DND-41 (cell line): Measurements from ENCODE around the gene PDIK1L.

ENCODE experiments used
- ATAC-seq: fragments of 200-7000 bp; cut with Tn5 transposase; 3 replicates; pipeline ENCODE4 v1.9.1; 2021; ENCODE audit warnings: low read depth; ENCODE audit not compliant: insufficient read depth
- DNase-seq: peaks from one replicate; pipeline ENCODE4 v3.0.0-alpha.2; 2020
- H2AFZ ChIP-seq: 2 replicates; pipeline ENCODE4 v1.6.0; 2012; ENCODE audit warnings: low read depth, low read length
- H3K27ac ChIP-seq: 2 replicates; pipeline ENCODE4 v1.5.1; 2012; ENCODE audit warnings: low read length, inconsistent platforms
- H3K27me3 ChIP-seq: fragments of 200-600 bp; sonication (generic); 2 replicates; pipeline ENCODE4 v1.6.0; 2012; ENCODE audit warnings: low read length, mild to moderate bottlenecking, inconsistent platforms; ENCODE audit not compliant: insufficient read depth, poor library complexity
- H3K36me3 ChIP-seq: 2 replicates; pipeline ENCODE4 v1.5.1; 2012; ENCODE audit warnings: low read length, inconsistent platforms; ENCODE audit not compliant: insufficient read depth
- H3K4me1 ChIP-seq: 2 replicates; pipeline ENCODE4 v1.5.1; 2012; ENCODE audit warnings: mild to moderate bottlenecking, low read length; ENCODE audit not compliant: insufficient read depth
- H3K4me2 ChIP-seq: 2 replicates; pipeline ENCODE4 v1.6.0; 2012; ENCODE audit warnings: mild to moderate bottlenecking, moderate library complexity, low read length, inconsistent platforms; ENCODE audit not compliant: insufficient read depth
- H3K4me3 ChIP-seq, 2 experiments: fragments of 200-600 bp in 1 of 2; shearing (Covaris generic) in 1 of 2; 2 replicates each; pipeline ENCODE4 v1.5.1; 2012 to 2016; ENCODE audit warnings: inconsistent platforms in 2 of 2, low read length in 2 of 2, mild to moderate bottlenecking in 2 of 2, low read depth in 1 of 2, moderate library complexity in 1 of 2
- H3K79me2 ChIP-seq: 2 replicates; pipeline ENCODE4 v1.6.0; 2012; ENCODE audit warnings: low read length, inconsistent platforms; ENCODE audit not compliant: insufficient read depth
- H3K9ac ChIP-seq: 2 replicates; pipeline ENCODE4 v1.6.0; 2012; ENCODE audit warnings: low read depth, mild to moderate bottlenecking, inconsistent platforms, low read length, moderate library complexity
- H3K9me3 ChIP-seq: 2 replicates; pipeline ENCODE4 v1.5.1; 2012; ENCODE audit warnings: low read length, moderate library complexity, mild to moderate bottlenecking, inconsistent platforms; ENCODE audit not compliant: insufficient read depth, severe bottlenecking
- H4K20me1 ChIP-seq: 2 replicates; pipeline ENCODE4 v1.6.0; 2012; ENCODE audit warnings: low read length; ENCODE audit not compliant: insufficient read depth
- EZH2 ChIP-seq: IDR thresholded peaks from 3 replicates; pipeline ENCODE4 v1.6.1; 2012; ENCODE audit warnings: borderline replicate concordance, low read depth, mild to moderate bottlenecking, moderate library complexity, low read length, inconsistent platforms; ENCODE audit not compliant: severe bottlenecking
- TF ChIP-seq, protein P1 (sequence below): IDR thresholded peaks from 2 replicates; pipeline ENCODE4 v1.5.1; 2012; ENCODE audit warnings: borderline replicate concordance, low read length, moderate library complexity, mild to moderate bottlenecking; ENCODE audit not compliant: poor library complexity, severe bottlenecking; ENCODE audit errors: extremely low read depth

PDIK1L gene

GRCh38 chr1:26145960-26146294, 34.3 kb downstream of the PDIK1L start:
- Histone ChIP-seq H3K27me3 (peaks cover 9% of the 10 kb centered on the region), H3K9me3 (no peaks in the 10 kb centered on the region), H4K20me1 (no peaks in the 10 kb centered on the region), H3K27ac (no peak overlapping the region), H3K4me2 (no peak overlapping the region), H3K36me3 (no peaks in the 10 kb centered on the region), H3K4me3 (no peak overlapping the region), H3K79me2 (no peaks in the 10 kb centered on the region), H3K9ac (no peak overlapping the region), H3K4me1 (peaks cover 3% of the 10 kb centered on the region; the same call in 1 of the 2 replicates), H2AFZ (no peak overlapping the region)
- no peak for TF ChIP-seq EZH2
- TF ChIP-seq, protein P1, sequence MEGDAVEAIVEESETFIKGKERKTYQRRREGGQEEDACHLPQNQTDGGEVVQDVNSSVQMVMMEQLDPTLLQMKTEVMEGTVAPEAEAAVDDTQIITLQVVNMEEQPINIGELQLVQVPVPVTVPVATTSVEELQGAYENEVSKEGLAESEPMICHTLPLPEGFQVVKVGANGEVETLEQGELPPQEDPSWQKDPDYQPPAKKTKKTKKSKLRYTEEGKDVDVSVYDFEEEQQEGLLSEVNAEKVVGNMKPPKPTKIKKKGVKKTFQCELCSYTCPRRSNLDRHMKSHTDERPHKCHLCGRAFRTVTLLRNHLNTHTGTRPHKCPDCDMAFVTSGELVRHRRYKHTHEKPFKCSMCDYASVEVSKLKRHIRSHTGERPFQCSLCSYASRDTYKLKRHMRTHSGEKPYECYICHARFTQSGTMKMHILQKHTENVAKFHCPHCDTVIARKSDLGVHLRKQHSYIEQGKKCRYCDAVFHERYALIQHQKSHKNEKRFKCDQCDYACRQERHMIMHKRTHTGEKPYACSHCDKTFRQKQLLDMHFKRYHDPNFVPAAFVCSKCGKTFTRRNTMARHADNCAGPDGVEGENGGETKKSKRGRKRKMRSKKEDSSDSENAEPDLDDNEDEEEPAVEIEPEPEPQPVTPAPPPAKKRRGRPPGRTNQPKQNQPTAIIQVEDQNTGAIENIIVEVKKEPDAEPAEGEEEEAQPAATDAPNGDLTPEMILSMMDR: no peak
- ATAC-seq (no peak), DNase-seq (no peak)

GRCh38 chr1:26148887-26149286, 37.3 kb downstream of the PDIK1L start:
- H3K9ac ChIP-seq: no peak overlapping the region
- H3K4me3 ChIP-seq: no peak overlapping the region
- H3K4me2 ChIP-seq: no peak overlapping the region
- DNase-seq: no peak
- no peak for ATAC-seq
- no peaks in the 10 kb centered on the region for H4K20me1 ChIP-seq
- H3K36me3 ChIP-seq: no peaks in the 10 kb centered on the region
- TF ChIP-seq, protein P1: no peak
- no peak for TF ChIP-seq EZH2
- H2AFZ ChIP-seq: no peak overlapping the region
- no peaks in the 10 kb centered on the region for H3K9me3 ChIP-seq
- no peak overlapping the region for H3K27ac ChIP-seq
- no peaks in the 10 kb centered on the region for H3K79me2 ChIP-seq
- H3K4me1 ChIP-seq: peaks cover 3% of the 10 kb centered on the region; the same call in 1 of the 2 replicates
- H3K27me3 ChIP-seq: peaks cover 14% of the 10 kb centered on the region

- peaks cover 25% of the 10 kb centered on the region for H3K27me3 ChIP-seq
- H3K9ac ChIP-seq: no peak overlapping the region
- H2AFZ ChIP-seq: no peak overlapping the region
- H3K36me3 ChIP-seq: no peaks in the 10 kb centered on the region
- H3K4me3 ChIP-seq: no peak overlapping the region
- TF ChIP-seq, protein P1: no peak
- no peak for TF ChIP-seq EZH2
- H3K79me2 ChIP-seq: no peaks in the 10 kb centered on the region
- H3K27ac ChIP-seq: no peak overlapping the region
- peaks cover 20% of the 10 kb centered on the region for H3K4me1 ChIP-seq
- no peaks in the 10 kb centered on the region for H3K9me3 ChIP-seq
- DNase-seq (no peak), ATAC-seq (no peak)
- no peaks in the 10 kb centered on the region for H4K20me1 ChIP-seq
- no peak overlapping the region for H3K4me2 ChIP-seq
Measured at GRCh38 chr1:26153966-26154532, 42.4 kb downstream of the PDIK1L start.
